Heart left ventricle (tissue), 13 donors: ENCODE data around the gene TMOD4.

Experiments
- CTCF ChIP-seq, 12 donors: fragments of 200-600 bp; sonication (generic) in 4 of 12; IDR thresholded peaks; one replicate each; pipeline versions ENCODE4 v1.5.0 to v1.8.0; 2018 to 2022; ENCODE audit warnings: antibody characterized with exemption in 12 of 12, mild to moderate bottlenecking in 5 of 12
- POLR2A ChIP-seq, 2 donors: fragments of 450-650 bp; IDR thresholded peaks; one replicate each; pipeline ENCODE4 v1.6.1; 2017; ENCODE audit warnings: antibody characterized with exemption in 2 of 2, mild to moderate bottlenecking in 2 of 2, moderate library complexity in 2 of 2
- donor health status: ischemic (EF 13 %, LVEDD 7.1; RV severe dilation, severe dysfunction).
- donor health status: DM: no; HTN: yes; CAD: no.
- donor health status: DM: no; HTN: no; CAD: no.
- donor health status: ischemic (EF 25% LVEDD 6.9; RV normal size, moderate dysfunction).
- donor health status: ischemic (EF 25% LVEDD 5.7; RV mildly dilated, moderate dysfunction).
- donor health status: ischemic (EF 35%, LVEDD 5.7; RV mildly dilated, moderate dysfunction).
- donor health status: nonischemic (EF 11% LVEDD 7.7; RV severe dilation, severe dysfunction).
- donor health status: DM: yes; HTN: yes; CAD: no.
- donor health status: PGD.
- donor health status: ischemic (EF 29% LVEDD 5.4; RV normal size, mild dysfunction).
- donor health status: nonischemic (EF 23%, LVEDD 6.1; RV moderate dilation, normal function).

- TF ChIP-seq CTCF (IDR thresholded peaks at IDR 0.05) (no peak), POLR2A (IDR thresholded peaks at IDR 0.05) (no peak)
These were observed 8.4 kb upstream of the TMOD4 start for GRCh38 chr1:151184211-151184610.
